Esophagus squamous epithelium (tissue), 4 donors: Measurements from ENCODE around the gene PTTG1.

Experiments used
- CTCF ChIP-seq, 6 experiments: fragments of 450-650 bp in 4 of 6; fragments of 200-600 bp in 2 of 6; sonication (generic) in 2 of 6; IDR thresholded peaks; one replicate each; pipeline ENCODE4 v1.5.1; 2016 to 2019; ENCODE audit warnings: antibody characterized with exemption in 6 of 6, mild to moderate bottlenecking in 4 of 6, moderate library complexity in 4 of 6
- POLR2A ChIP-seq, 4 donors: fragments of 450-650 bp; IDR thresholded peaks; one replicate each; pipeline ENCODE4 v1.6.1; 2017; ENCODE audit warnings: antibody characterized with exemption in 4 of 4, mild to moderate bottlenecking in 4 of 4, moderate library complexity in 3 of 4

DNA sequence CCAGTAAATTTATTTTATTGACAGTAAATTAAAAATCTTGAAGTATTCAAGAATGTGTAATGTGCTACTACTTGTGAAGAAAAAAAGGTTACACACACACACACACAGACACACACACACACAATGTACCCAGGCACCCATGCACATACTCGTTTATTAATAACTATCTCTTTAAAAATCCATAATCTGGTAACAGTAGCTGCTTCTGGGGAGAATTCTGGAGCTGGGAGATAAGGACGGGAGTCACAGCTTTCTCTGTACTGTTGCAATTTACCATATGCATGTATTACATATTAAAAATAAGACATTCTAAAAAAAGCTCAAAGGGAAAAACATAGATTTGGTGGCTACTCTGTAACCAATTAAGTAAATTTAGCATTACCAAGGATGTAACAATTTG lies 43.3 kb upstream of the PTTG1 start:
- TF ChIP-seq CTCF (IDR thresholded peaks at IDR 0.05): no peak
- no peak for TF ChIP-seq POLR2A (IDR thresholded peaks at IDR 0.05)
